Measurements from ENCODE around the gene PRM1. TPM values are rescaled to one million over a fixed set of nuclear protein-coding genes. Genes with fewer than 3 reads are reported as not detected.

PRM1 gene
- total RNA-seq, 2 experiments from 2014 or later, result not detected

DNA sequence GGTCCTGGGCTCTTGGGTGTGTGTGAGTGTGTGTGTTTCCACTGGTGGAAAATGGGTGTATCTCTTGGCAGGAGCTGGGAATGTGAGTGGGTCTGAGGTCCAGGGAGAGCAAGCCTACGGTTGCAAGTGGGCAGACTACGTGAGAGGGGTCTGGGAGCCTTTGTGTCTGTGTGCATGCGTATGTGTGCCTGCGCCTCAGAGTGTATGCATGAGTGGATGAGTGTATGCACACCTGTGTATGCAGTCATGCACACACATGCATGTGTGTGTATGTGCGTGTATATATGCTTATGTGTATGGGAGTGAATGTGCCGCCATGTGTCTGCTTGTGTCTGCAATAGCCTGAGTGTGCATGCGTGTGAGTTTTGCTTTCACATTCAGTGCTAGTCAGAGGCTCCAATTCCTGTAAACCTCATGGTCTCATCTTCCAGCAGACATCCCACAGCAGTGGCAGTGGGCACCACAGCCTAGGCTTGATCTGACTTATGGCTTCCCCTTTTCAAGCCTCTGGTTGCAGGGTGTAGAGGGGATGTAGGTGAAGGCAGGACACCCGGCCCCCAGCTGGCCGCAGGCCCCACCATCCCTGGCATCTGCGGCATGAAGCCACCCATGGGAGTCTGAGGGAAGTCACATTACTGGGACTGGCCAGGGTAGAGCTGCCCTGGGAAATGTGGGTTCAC lies 44.4 kb upstream of the PRM1 start:
- Histone ChIP-seq H3K9me2 (ENCODE audit: insufficient read depth, low read length) (no peaks in the 10 kb centered on the region), H3K36me3 (ENCODE audit: insufficient read depth, low read length) (peaks cover 4% of the 10 kb centered on the region; the same call in 1 of the 2 replicates), H4K20me1 (ENCODE audit: insufficient read depth, low read length) (no peaks in the 10 kb centered on the region), H2AFZ (ENCODE audit: low read length) (peak overlapping the region; percentile 14; the same call in 1 of the 2 replicates), H3K27ac (ENCODE audit: low read depth, low read length, poor library complexity, severe bottlenecking) (no peak overlapping the region), H3K4me2 (ENCODE audit: low read length) (peak overlapping the region; percentile 27), H3K4me1 (ENCODE audit: insufficient read depth, low read length, poor library complexity, severe bottlenecking) (peaks cover 74% of the 10 kb centered on the region), H3K4me3 (ENCODE audit: low read depth, low read length, poor library complexity, severe bottlenecking) (no peak overlapping the region), H3K79me2 (ENCODE audit: insufficient read depth, low read depth, low read length) (no peaks in the 10 kb centered on the region), H3K9me3 (ENCODE audit: low read length) (peaks cover 7% of the 10 kb centered on the region)
- no TSS peak for BruUV-seq (replicated peaks)
- intact Hi-C loops (cut with micrococcal nuclease; ENCODE audit: unreplicated experiment), result no loop called here
- CTCF ChIA-PET (ENCODE audit: unreplicated experiment), result interaction anchor here (1.0 kb wide), 1 partner anchor 27 kb away, joined by 3 read pairs; no protein-coding TSS in a partner anchor
- POLR2A ChIA-PET, result interaction anchor here (0.6 to 2.3 kb wide), 6 partner anchors 12 to 71 kb away, joined by 3 to 11 read pairs (median 4); no protein-coding TSS in a partner anchor
- TF ChIP-seq, protein P1, sequence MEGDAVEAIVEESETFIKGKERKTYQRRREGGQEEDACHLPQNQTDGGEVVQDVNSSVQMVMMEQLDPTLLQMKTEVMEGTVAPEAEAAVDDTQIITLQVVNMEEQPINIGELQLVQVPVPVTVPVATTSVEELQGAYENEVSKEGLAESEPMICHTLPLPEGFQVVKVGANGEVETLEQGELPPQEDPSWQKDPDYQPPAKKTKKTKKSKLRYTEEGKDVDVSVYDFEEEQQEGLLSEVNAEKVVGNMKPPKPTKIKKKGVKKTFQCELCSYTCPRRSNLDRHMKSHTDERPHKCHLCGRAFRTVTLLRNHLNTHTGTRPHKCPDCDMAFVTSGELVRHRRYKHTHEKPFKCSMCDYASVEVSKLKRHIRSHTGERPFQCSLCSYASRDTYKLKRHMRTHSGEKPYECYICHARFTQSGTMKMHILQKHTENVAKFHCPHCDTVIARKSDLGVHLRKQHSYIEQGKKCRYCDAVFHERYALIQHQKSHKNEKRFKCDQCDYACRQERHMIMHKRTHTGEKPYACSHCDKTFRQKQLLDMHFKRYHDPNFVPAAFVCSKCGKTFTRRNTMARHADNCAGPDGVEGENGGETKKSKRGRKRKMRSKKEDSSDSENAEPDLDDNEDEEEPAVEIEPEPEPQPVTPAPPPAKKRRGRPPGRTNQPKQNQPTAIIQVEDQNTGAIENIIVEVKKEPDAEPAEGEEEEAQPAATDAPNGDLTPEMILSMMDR (conservative IDR thresholded peaks at IDR 0.05; ENCODE audit: low read length), result no peak
- TF ChIP-seq EZH2phosphoT487 (IDR thresholded peaks at IDR 0.05; ENCODE audit: borderline replicate concordance, low read depth, low read length), result no peak
- DNase-seq (ENCODE audit: low spot score), result peak; percentile 42

DNA sequence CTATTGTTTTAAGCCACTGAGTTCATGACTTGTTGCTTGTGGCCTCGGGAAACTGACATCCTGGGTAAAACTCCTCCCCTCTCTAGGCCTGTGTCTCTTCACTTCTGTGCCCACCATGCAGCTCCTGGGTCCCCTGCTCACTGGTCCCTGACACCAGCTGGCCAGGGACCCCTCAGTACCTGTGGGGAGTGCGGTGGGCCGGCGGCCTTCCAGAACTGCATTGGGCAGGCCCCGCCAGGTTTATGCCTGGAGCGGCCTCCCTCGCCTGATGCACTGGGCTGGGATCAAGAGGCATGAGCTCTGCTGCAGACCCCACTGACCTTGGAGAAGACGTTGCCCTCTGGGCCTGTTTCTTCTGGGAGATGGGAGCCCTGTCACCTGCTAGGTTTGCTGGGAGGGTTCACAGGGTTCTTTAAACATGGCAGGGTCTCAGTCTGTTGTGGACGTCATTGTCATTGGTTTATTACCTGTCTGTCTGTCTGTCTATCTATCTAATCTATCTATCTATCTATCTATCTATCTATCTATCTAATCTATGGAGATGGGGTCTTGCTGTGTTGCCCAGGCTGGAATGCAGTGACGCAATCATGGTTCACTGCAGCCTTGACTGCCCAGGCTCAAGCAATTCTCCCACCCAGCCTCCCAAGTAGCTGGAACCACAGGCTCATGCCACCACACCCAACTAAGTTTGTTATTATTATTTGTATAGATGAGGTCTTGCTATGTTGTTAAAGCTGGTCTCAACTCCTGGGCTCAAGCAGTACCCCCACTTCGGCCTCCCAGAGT lies 42.6 kb upstream of the PRM1 start:
- no peak for DNase-seq (ENCODE audit: low spot score)
- no TSS peak for BruUV-seq (replicated peaks)
- Histone ChIP-seq H2AFZ (ENCODE audit: low read length) (no peak overlapping the region), H3K4me3 (ENCODE audit: low read depth, low read length, poor library complexity, severe bottlenecking) (no peak overlapping the region), H3K36me3 (ENCODE audit: insufficient read depth, low read length) (peaks cover 4% of the 10 kb centered on the region; the same call in 1 of the 2 replicates), H4K20me1 (ENCODE audit: insufficient read depth, low read length) (no peaks in the 10 kb centered on the region), H3K9me2 (ENCODE audit: insufficient read depth, low read length) (no peaks in the 10 kb centered on the region), H3K4me2 (ENCODE audit: low read length) (no peak overlapping the region), H3K4me1 (ENCODE audit: insufficient read depth, low read length, poor library complexity, severe bottlenecking) (peaks cover 72% of the 10 kb centered on the region), H3K27ac (ENCODE audit: low read depth, low read length, poor library complexity, severe bottlenecking) (peak overlapping the region; percentile 36), H3K9me3 (ENCODE audit: low read length) (peaks cover 7% of the 10 kb centered on the region), H3K79me2 (ENCODE audit: insufficient read depth, low read depth, low read length) (no peaks in the 10 kb centered on the region)
- CTCF ChIA-PET (ENCODE audit: unreplicated experiment), result no interaction called here
- TF ChIP-seq, protein P1 (conservative IDR thresholded peaks at IDR 0.05; ENCODE audit: low read length), result no peak
- TF ChIP-seq EZH2phosphoT487 (IDR thresholded peaks at IDR 0.05; ENCODE audit: borderline replicate concordance, low read depth, low read length), result no peak
- intact Hi-C loops (cut with micrococcal nuclease; ENCODE audit: unreplicated experiment), result no loop called here
- POLR2A ChIA-PET, result interaction anchor here (0.5 to 2.3 kb wide), 3 partner anchors 12 to 28 kb away, joined by 3 to 11 read pairs (median 4); no protein-coding TSS in a partner anchor

Data from OCI-LY7 (cell line).